Nephron (organoid): ENCODE measurements around the gene IKZF1.

Source experiments
- H3K27ac Mint-ChIP-seq, 3 experiments: 2 replicates each; pipeline ENCODE4 v1.8.0; 2020; ENCODE audit warnings: mixed read lengths in 3 of 3, mild to moderate bottlenecking in 2 of 3, moderate library complexity in 1 of 3
- H3K27me3 Mint-ChIP-seq: 2 replicates; pipeline ENCODE4 v1.8.0; 2021; ENCODE audit warnings: low read depth, mild to moderate bottlenecking, moderate library complexity, mixed read lengths
- H3K36me3 Mint-ChIP-seq: 2 replicates; pipeline ENCODE4 v1.8.0; 2020; ENCODE audit warnings: low read depth, mixed read lengths
- H3K4me1 Mint-ChIP-seq: 2 replicates; pipeline ENCODE4 v1.8.0; 2020; ENCODE audit warnings: mixed read lengths
- H3K4me3 Mint-ChIP-seq, 3 experiments: 2 replicates each; pipeline ENCODE4 v1.8.0; 2020; ENCODE audit warnings: mild to moderate bottlenecking in 3 of 3, mixed read lengths in 3 of 3, moderate library complexity in 2 of 3
- H3K9me3 Mint-ChIP-seq: 2 replicates; pipeline ENCODE4 v1.8.0; 2020; ENCODE audit warnings: mixed read lengths
- CTCF ChIP-seq, 3 experiments: fragments of 200-600 bp; sonication (generic); IDR thresholded peaks; one replicate each; pipeline ENCODE4 v1.5.0; 2021; ENCODE audit warnings: antibody characterized with exemption in 3 of 3; ENCODE audit not compliant: unreplicated experiment in 3 of 3

The IKZF1 gene

GRCh38 chr7:50362142-50362541 lies 57.6 kb downstream of the IKZF1 start:
- TF ChIP-seq CTCF (IDR thresholded peaks at IDR 0.05; ENCODE audit: unreplicated experiment in 3 of 3): no peak
- Mint-ChIP-seq H3K4me1 (no peaks in the 10 kb centered on the region), H3K9me3 (no peaks in the 10 kb centered on the region), H3K36me3 (no peaks in the 10 kb centered on the region), H3K4me3 (no peak overlapping the region), H3K27ac (no peak overlapping the region), H3K27me3 (peaks cover 11% of the 10 kb centered on the region)

GRCh38 chr7:50362712-50363282 lies 58.3 kb downstream of the IKZF1 start:
- Mint-ChIP-seq H3K27ac (no peak overlapping the region), H3K4me3 (no peak overlapping the region), H3K27me3 (peaks cover 11% of the 10 kb centered on the region), H3K4me1 (no peaks in the 10 kb centered on the region), H3K9me3 (no peaks in the 10 kb centered on the region), H3K36me3 (no peaks in the 10 kb centered on the region)
- no peak for TF ChIP-seq CTCF (IDR thresholded peaks at IDR 0.05; ENCODE audit: unreplicated experiment in 3 of 3)

- H3K27ac Mint-ChIP-seq: no peak overlapping the region
Measured at GRCh38 chr7:50363327-50364060, 59.0 kb downstream of the IKZF1 start.

GRCh38 chr7:50364645-50365044 lies 60.1 kb downstream of the IKZF1 start:
- Mint-ChIP-seq H3K4me3 (no peak overlapping the region), H3K9me3 (peaks cover 2% of the 10 kb centered on the region), H3K27ac (no peak overlapping the region), H3K27me3 (peaks cover 11% of the 10 kb centered on the region), H3K4me1 (no peaks in the 10 kb centered on the region), H3K36me3 (no peaks in the 10 kb centered on the region)
- TF ChIP-seq CTCF (IDR thresholded peaks at IDR 0.05; ENCODE audit: unreplicated experiment in 3 of 3): no peak

More at GRCh38 chr7:50363327-50364060, 59.0 kb downstream of the IKZF1 start:
- no peak for TF ChIP-seq CTCF (IDR thresholded peaks at IDR 0.05; ENCODE audit: unreplicated experiment in 3 of 3)
- H3K4me3 Mint-ChIP-seq: no peak overlapping the region
- no peaks in the 10 kb centered on the region for H3K36me3 Mint-ChIP-seq
- no peaks in the 10 kb centered on the region for H3K9me3 Mint-ChIP-seq
- no peaks in the 10 kb centered on the region for H3K4me1 Mint-ChIP-seq
- peaks cover 11% of the 10 kb centered on the region for H3K27me3 Mint-ChIP-seq

GRCh38 chr7:50366311-50366710 lies 61.8 kb downstream of the IKZF1 start:
- H3K4me1 Mint-ChIP-seq: no peaks in the 10 kb centered on the region
- peaks cover 8% of the 10 kb centered on the region for H3K27me3 Mint-ChIP-seq
- peaks cover 2% of the 10 kb centered on the region for H3K9me3 Mint-ChIP-seq
- no peak overlapping the region for H3K4me3 Mint-ChIP-seq
- no peak for TF ChIP-seq CTCF (IDR thresholded peaks at IDR 0.05; ENCODE audit: unreplicated experiment in 3 of 3)
- H3K27ac Mint-ChIP-seq: no peak overlapping the region
- H3K36me3 Mint-ChIP-seq: no peaks in the 10 kb centered on the region

- Mint-ChIP-seq H3K4me3 (no peak overlapping the region), H3K9me3 (peaks cover 2% of the 10 kb centered on the region), H3K27ac (no peak overlapping the region), H3K4me1 (no peaks in the 10 kb centered on the region), H3K27me3 (peaks cover 8% of the 10 kb centered on the region), H3K36me3 (no peaks in the 10 kb centered on the region)
- no peak for TF ChIP-seq CTCF (IDR thresholded peaks at IDR 0.05; ENCODE audit: unreplicated experiment in 3 of 3)
Measured at GRCh38 chr7:50367100-50367499, 62.6 kb downstream of the IKZF1 start.
